Measurements from ENCODE around the gene FAM98C.

Gene FAM98C

GRCh38 chr19:38386300-38386970 lies 16.5 kb upstream of the FAM98C start:
- no peak for TF ChIP-seq ZFX (IDR thresholded peaks at IDR 0.05)
- TF ChIP-seq, protein P1, sequence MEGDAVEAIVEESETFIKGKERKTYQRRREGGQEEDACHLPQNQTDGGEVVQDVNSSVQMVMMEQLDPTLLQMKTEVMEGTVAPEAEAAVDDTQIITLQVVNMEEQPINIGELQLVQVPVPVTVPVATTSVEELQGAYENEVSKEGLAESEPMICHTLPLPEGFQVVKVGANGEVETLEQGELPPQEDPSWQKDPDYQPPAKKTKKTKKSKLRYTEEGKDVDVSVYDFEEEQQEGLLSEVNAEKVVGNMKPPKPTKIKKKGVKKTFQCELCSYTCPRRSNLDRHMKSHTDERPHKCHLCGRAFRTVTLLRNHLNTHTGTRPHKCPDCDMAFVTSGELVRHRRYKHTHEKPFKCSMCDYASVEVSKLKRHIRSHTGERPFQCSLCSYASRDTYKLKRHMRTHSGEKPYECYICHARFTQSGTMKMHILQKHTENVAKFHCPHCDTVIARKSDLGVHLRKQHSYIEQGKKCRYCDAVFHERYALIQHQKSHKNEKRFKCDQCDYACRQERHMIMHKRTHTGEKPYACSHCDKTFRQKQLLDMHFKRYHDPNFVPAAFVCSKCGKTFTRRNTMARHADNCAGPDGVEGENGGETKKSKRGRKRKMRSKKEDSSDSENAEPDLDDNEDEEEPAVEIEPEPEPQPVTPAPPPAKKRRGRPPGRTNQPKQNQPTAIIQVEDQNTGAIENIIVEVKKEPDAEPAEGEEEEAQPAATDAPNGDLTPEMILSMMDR (conservative IDR thresholded peaks at IDR 0.05), result no peak
- H3K27ac ChIP-seq, result no peak overlapping the region

DNA sequence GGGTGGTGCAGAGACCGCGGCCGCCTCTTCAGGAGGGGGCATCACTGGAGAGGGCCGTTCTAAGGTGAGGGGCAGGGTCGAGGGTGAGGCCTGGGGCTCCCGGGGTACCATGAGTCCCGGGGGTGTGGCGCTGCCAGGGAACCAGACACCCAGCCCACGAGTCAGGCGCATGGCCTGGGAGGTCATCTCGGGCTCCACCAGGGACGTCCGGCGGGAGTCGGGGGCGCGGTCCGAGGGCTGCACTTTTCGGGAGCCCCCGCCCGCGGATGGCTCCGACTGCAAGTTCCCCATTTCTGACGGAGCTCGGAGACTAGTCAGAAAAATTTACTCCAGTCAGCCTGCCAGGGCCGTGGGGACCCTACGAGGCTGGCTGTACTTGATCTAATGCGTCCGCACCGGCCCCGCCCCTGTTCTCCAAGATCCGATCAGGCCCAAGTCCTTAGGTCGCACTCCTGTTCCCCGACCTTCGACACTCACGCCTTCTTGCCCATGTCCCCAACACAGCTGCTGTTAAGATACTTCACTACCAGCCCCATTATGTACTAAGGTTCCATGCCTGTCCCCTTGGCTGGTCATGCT lies 15.8 kb upstream of the FAM98C start:
- TF ChIP-seq ZFX (IDR thresholded peaks at IDR 0.05), result no peak
- TF ChIP-seq, protein P1 (conservative IDR thresholded peaks at IDR 0.05), result no peak
- no peak overlapping the region for H3K27ac ChIP-seq

DNA sequence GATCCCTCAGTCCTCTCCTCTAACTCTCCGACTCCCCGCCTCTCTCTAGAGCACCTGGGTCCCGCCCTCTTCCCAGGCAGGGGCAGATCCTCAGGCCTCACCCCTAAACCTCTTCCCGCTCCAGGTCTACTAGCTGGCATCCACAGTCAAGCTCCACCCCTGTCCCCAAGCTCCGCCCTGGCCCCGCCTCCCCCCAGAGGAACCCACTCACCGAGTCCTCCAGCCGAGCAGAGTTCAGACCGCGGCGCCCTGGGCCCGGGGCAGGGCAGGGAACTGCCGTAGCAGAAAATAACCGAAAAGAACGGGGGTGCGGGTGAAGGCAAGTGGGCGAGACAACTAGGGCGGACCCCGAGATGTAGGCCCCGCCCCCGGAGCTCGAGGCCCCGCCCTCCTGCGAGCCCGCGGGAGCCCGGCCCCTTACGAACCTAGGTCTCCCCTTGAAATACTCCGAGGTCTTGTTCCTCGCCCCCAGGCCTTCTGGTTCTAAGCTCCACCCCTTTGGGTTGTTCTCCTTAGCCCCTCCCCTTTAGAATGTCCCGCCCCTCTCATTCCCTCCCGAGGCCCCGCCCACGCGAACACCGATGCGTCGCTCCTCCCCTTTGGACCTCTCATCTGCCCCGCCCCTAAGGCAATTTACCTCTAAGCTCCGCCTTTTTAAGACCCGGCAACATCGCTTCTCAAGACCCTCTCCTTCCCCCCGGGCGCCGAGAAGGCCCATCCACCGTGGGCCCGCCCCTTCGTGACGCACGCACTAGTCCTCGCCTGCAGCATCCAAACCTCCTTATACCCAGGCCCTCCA lies 15.1 kb upstream of the FAM98C start, which contains the start of gene GGN:
TSS of gene GGN (minus strand) at position 485 of the 799 bp plus-strand sequence. CDS start 773 bp downstream, outside the sequence.
- H3K27ac ChIP-seq, result no peak within 1 kb of the TSS
- TF ChIP-seq ZFX (IDR thresholded peaks at IDR 0.05), result no peak
- TF ChIP-seq, protein P1 (conservative IDR thresholded peaks at IDR 0.05), result no peak

GRCh38 chr19:38388349-38389100 lies 14.4 kb upstream of the FAM98C start, which contains the start of gene SPRED3:
Gene SPRED3, plus strand, starts transcription at chr19:38388697. Its CDS starts 1,606 bp downstream, at chr19:38390303.
- TF ChIP-seq, protein P1 (conservative IDR thresholded peaks at IDR 0.05), result no peak
- no peak for TF ChIP-seq ZFX (IDR thresholded peaks at IDR 0.05)
- no peak within 1 kb of the TSS for H3K27ac ChIP-seq

- no peak overlapping the region for H3K27ac ChIP-seq
- TF ChIP-seq, protein P1 (conservative IDR thresholded peaks at IDR 0.05), result no peak
- TF ChIP-seq ZFX (IDR thresholded peaks at IDR 0.05), result no peak
Observed at GRCh38 chr19:38389101-38389925, 13.6 kb upstream of the FAM98C start.
